Liver (tissue), 3 donors: Measurements from ENCODE around the gene L3HYPDH.
A peak's percentile ranks its signal among the peaks of the same experiment; 100 is the strongest.

ENCODE experiments used
- EGR1 ChIP-seq, 2 donors: IDR thresholded peaks; 2 replicates each; pipeline ENCODE4 v1.6.1; 2016 to 2018; ENCODE audit warnings: antibody characterized with exemption in 2 of 2, low read depth in 2 of 2
- FOXA2 ChIP-seq: IDR thresholded peaks from 2 replicates; pipeline ENCODE4 v1.6.1; 2016; ENCODE audit warnings: antibody characterized with exemption
- GABPA ChIP-seq, 2 donors: IDR thresholded peaks in 1 of 2; conservative IDR thresholded peaks in 1 of 2; 2 replicates each; pipeline ENCODE4 v1.6.1; 2016; ENCODE audit warnings: antibody characterized with exemption in 2 of 2, mild to moderate bottlenecking in 1 of 2, moderate library complexity in 1 of 2
- HNF4A ChIP-seq, 2 donors: conservative IDR thresholded peaks; 2 replicates each; pipeline ENCODE4 v1.6.1; 2016; ENCODE audit warnings: antibody characterized with exemption in 2 of 2, mild to moderate bottlenecking in 2 of 2
- HNF4G ChIP-seq: IDR thresholded peaks from 2 replicates; pipeline ENCODE4 v1.6.1; 2016; ENCODE audit warnings: antibody characterized with exemption
- NR2F2 ChIP-seq: IDR thresholded peaks from 2 replicates; pipeline ENCODE4 v1.6.1; 2016; ENCODE audit warnings: antibody characterized with exemption
- RAD21 ChIP-seq, 2 donors: IDR thresholded peaks; 2 replicates each; pipeline ENCODE4 v1.6.1; 2016; ENCODE audit warnings: antibody characterized with exemption in 2 of 2, mild to moderate bottlenecking in 2 of 2
- RXRA ChIP-seq, 2 donors: IDR thresholded peaks; 2 replicates each; pipeline ENCODE4 v1.6.1; 2017 to 2018; ENCODE audit warnings: antibody characterized with exemption in 2 of 2, mild to moderate bottlenecking in 1 of 2
- SP1 ChIP-seq: IDR thresholded peaks from 2 replicates; pipeline ENCODE4 v1.6.1; 2018; ENCODE audit warnings: antibody characterized with exemption, mild to moderate bottlenecking
- TAF1 ChIP-seq: conservative IDR thresholded peaks from 2 replicates; pipeline ENCODE4 v1.6.1; 2016; ENCODE audit warnings: antibody characterized with exemption, mild to moderate bottlenecking
- TF ChIP-seq, protein P1 (sequence below): fragments of 150-350 bp; IDR thresholded peaks from 2 replicates; pipeline ENCODE4 v1.5.1; 2017; ENCODE audit warnings: improper control_type of control experiment, low read depth, low read length; ENCODE audit not compliant: missing input control
- TF ChIP-seq, protein P2 (sequence below): IDR thresholded peaks from 2 replicates; pipeline ENCODE4 v1.6.1; 2016; ENCODE audit warnings: antibody characterized with exemption
- TF ChIP-seq, protein P3 (sequence below): IDR thresholded peaks from 2 replicates; pipeline ENCODE4 v1.6.1; 2016; ENCODE audit warnings: antibody characterized with exemption, mild to moderate bottlenecking
- TF ChIP-seq, protein P4 (sequence below): IDR thresholded peaks from 2 replicates; pipeline ENCODE4 v1.6.1; 2016; ENCODE audit warnings: antibody characterized with exemption
- donor health status: healthy.
- donor health status: healthy.

DNA sequence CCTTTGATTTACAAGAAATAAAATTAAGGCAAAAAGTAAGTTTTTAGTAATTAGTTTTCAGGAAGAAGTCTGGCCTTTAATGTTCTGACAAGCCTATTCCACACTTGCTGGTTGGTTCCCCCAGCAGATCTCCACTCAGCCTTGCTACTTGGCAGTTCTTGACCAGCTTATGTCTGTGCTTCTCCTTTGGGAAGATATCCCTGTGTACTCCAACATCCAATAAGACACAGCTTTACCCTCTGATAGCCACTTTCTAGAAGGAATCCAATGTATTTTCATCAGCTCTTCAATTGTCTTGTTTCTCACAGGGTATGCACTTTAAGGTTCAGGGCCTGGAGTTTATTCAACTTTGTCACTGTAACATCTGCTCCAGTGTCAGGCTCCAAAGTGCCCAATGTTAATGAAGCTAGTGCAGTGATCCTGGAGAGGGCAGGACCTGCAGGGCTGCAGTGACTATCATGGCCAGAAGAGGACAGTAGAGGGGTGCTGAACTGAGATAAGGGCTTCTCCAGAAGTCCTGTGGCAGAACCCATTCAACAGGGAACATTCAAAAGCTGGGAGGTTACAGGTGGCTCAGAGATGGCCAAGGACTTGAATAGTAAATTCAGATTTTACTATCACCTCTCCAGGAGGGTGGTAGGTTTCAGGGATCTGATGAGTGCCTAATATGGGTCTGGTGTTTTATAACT is 23.0 kb upstream of the L3HYPDH start:
- TF ChIP-seq, protein P1, sequence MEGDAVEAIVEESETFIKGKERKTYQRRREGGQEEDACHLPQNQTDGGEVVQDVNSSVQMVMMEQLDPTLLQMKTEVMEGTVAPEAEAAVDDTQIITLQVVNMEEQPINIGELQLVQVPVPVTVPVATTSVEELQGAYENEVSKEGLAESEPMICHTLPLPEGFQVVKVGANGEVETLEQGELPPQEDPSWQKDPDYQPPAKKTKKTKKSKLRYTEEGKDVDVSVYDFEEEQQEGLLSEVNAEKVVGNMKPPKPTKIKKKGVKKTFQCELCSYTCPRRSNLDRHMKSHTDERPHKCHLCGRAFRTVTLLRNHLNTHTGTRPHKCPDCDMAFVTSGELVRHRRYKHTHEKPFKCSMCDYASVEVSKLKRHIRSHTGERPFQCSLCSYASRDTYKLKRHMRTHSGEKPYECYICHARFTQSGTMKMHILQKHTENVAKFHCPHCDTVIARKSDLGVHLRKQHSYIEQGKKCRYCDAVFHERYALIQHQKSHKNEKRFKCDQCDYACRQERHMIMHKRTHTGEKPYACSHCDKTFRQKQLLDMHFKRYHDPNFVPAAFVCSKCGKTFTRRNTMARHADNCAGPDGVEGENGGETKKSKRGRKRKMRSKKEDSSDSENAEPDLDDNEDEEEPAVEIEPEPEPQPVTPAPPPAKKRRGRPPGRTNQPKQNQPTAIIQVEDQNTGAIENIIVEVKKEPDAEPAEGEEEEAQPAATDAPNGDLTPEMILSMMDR: peak; percentile 53
- no peak for TF ChIP-seq EGR1 (IDR thresholded peaks at IDR 0.05; ENCODE audit: low read depth in 2 of 2)
- peak; percentile 53 for TF ChIP-seq NR2F2
- no peak for TF ChIP-seq SP1
- TF ChIP-seq, protein P2, sequence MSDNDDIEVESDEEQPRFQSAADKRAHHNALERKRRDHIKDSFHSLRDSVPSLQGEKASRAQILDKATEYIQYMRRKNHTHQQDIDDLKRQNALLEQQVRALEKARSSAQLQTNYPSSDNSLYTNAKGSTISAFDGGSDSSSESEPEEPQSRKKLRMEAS: no peak
- TF ChIP-seq, protein P3, sequence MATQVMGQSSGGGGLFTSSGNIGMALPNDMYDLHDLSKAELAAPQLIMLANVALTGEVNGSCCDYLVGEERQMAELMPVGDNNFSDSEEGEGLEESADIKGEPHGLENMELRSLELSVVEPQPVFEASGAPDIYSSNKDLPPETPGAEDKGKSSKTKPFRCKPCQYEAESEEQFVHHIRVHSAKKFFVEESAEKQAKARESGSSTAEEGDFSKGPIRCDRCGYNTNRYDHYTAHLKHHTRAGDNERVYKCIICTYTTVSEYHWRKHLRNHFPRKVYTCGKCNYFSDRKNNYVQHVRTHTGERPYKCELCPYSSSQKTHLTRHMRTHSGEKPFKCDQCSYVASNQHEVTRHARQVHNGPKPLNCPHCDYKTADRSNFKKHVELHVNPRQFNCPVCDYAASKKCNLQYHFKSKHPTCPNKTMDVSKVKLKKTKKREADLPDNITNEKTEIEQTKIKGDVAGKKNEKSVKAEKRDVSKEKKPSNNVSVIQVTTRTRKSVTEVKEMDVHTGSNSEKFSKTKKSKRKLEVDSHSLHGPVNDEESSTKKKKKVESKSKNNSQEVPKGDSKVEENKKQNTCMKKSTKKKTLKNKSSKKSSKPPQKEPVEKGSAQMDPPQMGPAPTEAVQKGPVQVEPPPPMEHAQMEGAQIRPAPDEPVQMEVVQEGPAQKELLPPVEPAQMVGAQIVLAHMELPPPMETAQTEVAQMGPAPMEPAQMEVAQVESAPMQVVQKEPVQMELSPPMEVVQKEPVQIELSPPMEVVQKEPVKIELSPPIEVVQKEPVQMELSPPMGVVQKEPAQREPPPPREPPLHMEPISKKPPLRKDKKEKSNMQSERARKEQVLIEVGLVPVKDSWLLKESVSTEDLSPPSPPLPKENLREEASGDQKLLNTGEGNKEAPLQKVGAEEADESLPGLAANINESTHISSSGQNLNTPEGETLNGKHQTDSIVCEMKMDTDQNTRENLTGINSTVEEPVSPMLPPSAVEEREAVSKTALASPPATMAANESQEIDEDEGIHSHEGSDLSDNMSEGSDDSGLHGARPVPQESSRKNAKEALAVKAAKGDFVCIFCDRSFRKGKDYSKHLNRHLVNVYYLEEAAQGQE: peak; percentile 21
- TF ChIP-seq GABPA (IDR thresholded peaks at IDR 0.05 in 1 of 2, conservative IDR thresholded peaks at IDR 0.05 in 1 of 2): no peak
- TF ChIP-seq RXRA (IDR thresholded peaks at IDR 0.05): peak; percentile 61 to 84
- TF ChIP-seq FOXA2: no peak
- peak; percentile 57 to 72 for TF ChIP-seq RAD21 (IDR thresholded peaks at IDR 0.05)
- TF ChIP-seq, protein P4, sequence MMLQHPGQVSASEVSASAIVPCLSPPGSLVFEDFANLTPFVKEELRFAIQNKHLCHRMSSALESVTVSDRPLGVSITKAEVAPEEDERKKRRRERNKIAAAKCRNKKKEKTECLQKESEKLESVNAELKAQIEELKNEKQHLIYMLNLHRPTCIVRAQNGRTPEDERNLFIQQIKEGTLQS: no peak
- TF ChIP-seq TAF1: no peak
- TF ChIP-seq HNF4G: no peak
- TF ChIP-seq HNF4A (conservative IDR thresholded peaks at IDR 0.05): peak in 1 of 2 donors; percentile 37
